Fibroblast of pulmonary artery (primary cell): Measurements from ENCODE around the gene CSRNP3.

Source experiments
- DNase-seq: peaks from one replicate; pipeline ENCODE4 v3.0.0-alpha.2; 2010; ENCODE audit warnings: low read depth
- H3K4me3 ChIP-seq: replicated peaks from 2 replicates; pipeline ENCODE4 v1.5.1; 2011; ENCODE audit warnings: low read depth, mild to moderate bottlenecking, control low read depth, low read length, moderate library complexity
- CTCF ChIP-seq: IDR thresholded peaks from 2 replicates; pipeline ENCODE4 v1.5.1; 2011; ENCODE audit warnings: mild to moderate bottlenecking, control low read depth, low read length, inconsistent platforms; ENCODE audit errors: missing control alignments

CSRNP3 gene

GRCh38 chr2:165637396-165637795 is 167.9 kb downstream of the CSRNP3 start:
- H3K4me3 ChIP-seq, result no peak overlapping the region
- no peak for DNase-seq
- TF ChIP-seq CTCF, result no peak

- no peak overlapping the region for H3K4me3 ChIP-seq
- DNase-seq, result no peak
- no peak for TF ChIP-seq CTCF
Measured at GRCh38 chr2:165639504-165639903, 170.0 kb downstream of the CSRNP3 start.

GRCh38 chr2:165640247-165640929 is 170.9 kb downstream of the CSRNP3 start:
- TF ChIP-seq CTCF, result no peak
- H3K4me3 ChIP-seq, result no peak overlapping the region
- DNase-seq, result no peak

GRCh38 chr2:165645930-165646831 is 176.7 kb downstream of the CSRNP3 start:
- DNase-seq, result no peak
- TF ChIP-seq CTCF, result no peak
- H3K4me3 ChIP-seq, result no peak overlapping the region

GRCh38 chr2:165647409-165647808 is 177.9 kb downstream of the CSRNP3 start:
- no peak overlapping the region for H3K4me3 ChIP-seq
- TF ChIP-seq CTCF, result no peak
- no peak for DNase-seq

- H3K4me3 ChIP-seq, result no peak overlapping the region
- DNase-seq, result no peak
- TF ChIP-seq CTCF, result no peak
Measured at GRCh38 chr2:165648801-165649200, 179.3 kb downstream of the CSRNP3 start.
